Hepatocyte (in vitro differentiated cells): ENCODE data around the gene SAA1. TPM values are rescaled to one million over a fixed set of nuclear protein-coding genes. Genes with fewer than 3 reads are reported as not detected.

ENCODE experiments used
- DNase-seq: peaks from one replicate; pipeline ENCODE4 v3.0.0-alpha.2; 2016; ENCODE audit warnings: low spot score
- H2AFZ ChIP-seq: fragments of 200-600 bp; sonication (generic); 2 replicates; pipeline ENCODE4 v1.6.0; 2016; ENCODE audit warnings: antibody characterized with exemption, mild to moderate bottlenecking
- H3K27ac ChIP-seq: fragments of 200-600 bp; sonication (generic); 2 replicates; pipeline ENCODE4 v1.5.1; 2016; ENCODE audit warnings: mild to moderate bottlenecking
- H3K27me3 ChIP-seq: fragments of 200-600 bp; sonication (generic); 2 replicates; pipeline ENCODE4 v1.6.1; 2016
- H3K36me3 ChIP-seq: fragments of 200-600 bp; sonication (generic); replicated peaks from 2 replicates; pipeline ENCODE4 v1.5.1; 2016; ENCODE audit warnings: low read depth; ENCODE audit not compliant: insufficient read depth
- H3K4me1 ChIP-seq: fragments of 200-600 bp; sonication (generic); 2 replicates; pipeline ENCODE4 v1.5.1; 2016; ENCODE audit warnings: mild to moderate bottlenecking, moderate library complexity; ENCODE audit not compliant: insufficient read depth
- H3K4me2 ChIP-seq: fragments of 200-600 bp; sonication (generic); 2 replicates; pipeline ENCODE4 v1.6.0; 2016
- H3K4me3 ChIP-seq: fragments of 200-600 bp; sonication (generic); 2 replicates; pipeline ENCODE4 v1.5.1; 2016; ENCODE audit warnings: mild to moderate bottlenecking
- H3K79me2 ChIP-seq: fragments of 200-600 bp; sonication (generic); 2 replicates; pipeline ENCODE4 v1.6.0; 2017; ENCODE audit warnings: mild to moderate bottlenecking
- H3K9me2 ChIP-seq: fragments of 200-600 bp; sonication (generic); replicated peaks from 2 replicates; pipeline ENCODE4 v1.6.0; 2017; ENCODE audit warnings: mild to moderate bottlenecking; ENCODE audit not compliant: insufficient read depth
- H3K9me3 ChIP-seq: fragments of 200-600 bp; sonication (generic); 2 replicates; pipeline ENCODE4 v1.5.1; 2016; ENCODE audit warnings: low read depth, mild to moderate bottlenecking
- H4K20me1 ChIP-seq: fragments of 200-600 bp; sonication (generic); 2 replicates; pipeline ENCODE4 v1.6.0; 2016; ENCODE audit warnings: mild to moderate bottlenecking; ENCODE audit not compliant: insufficient read depth, poor library complexity, severe bottlenecking
- EZH2 ChIP-seq: fragments of 200-600 bp; sonication (generic); IDR thresholded peaks from 2 replicates; pipeline ENCODE4 v1.6.1; 2016; ENCODE audit warnings: antibody characterized with exemption, mild to moderate bottlenecking, borderline replicate concordance
- EZH2phosphoT487 ChIP-seq: fragments of 200-600 bp; sonication (generic); IDR thresholded peaks from one replicate; pipeline ENCODE4 v1.6.1; 2018; ENCODE audit warnings: antibody characterized with exemption, mild to moderate bottlenecking, low read depth, moderate library complexity; ENCODE audit not compliant: unreplicated experiment, severe bottlenecking
- WGBS: methylation state at CpG from one replicate; pipeline ENCODE4 v1.1.6; 2016; ENCODE audit warnings: low lambda C conversion rate; ENCODE audit errors: missing lambda C conversion rate; 5-methylcytosine and 5-hydroxymethylcytosine counted together
- polyA plus RNA-seq: library from polyadenylated mRNA; unstranded; fragments of >200 nt; fragmentation: Nextera tagmentation; extraction: Ambion mirVana; gene quantifications from 2 replicates; pipeline ENCODE4 v1.2.1, GENCODE V29; 2016
- total RNA-seq: library from RNA; depleted of rRNA; stranded (reverse); fragments of >200 nt; gene quantifications from 2 replicates; pipeline ENCODE4 v1.2.3, GENCODE V29; 2014
- TF ChIP-seq, protein P1 (sequence below): fragments of 200-600 bp; sonication (generic); IDR thresholded peaks from 2 replicates; pipeline ENCODE4 v1.5.1; 2016; ENCODE audit warnings: antibody characterized with exemption, mild to moderate bottlenecking; ENCODE audit not compliant: poor library complexity

Gene SAA1
- total and polyA plus RNA-seq, 2 experiments from 2014 or later = 153 to 2,093 TPM

DNA sequence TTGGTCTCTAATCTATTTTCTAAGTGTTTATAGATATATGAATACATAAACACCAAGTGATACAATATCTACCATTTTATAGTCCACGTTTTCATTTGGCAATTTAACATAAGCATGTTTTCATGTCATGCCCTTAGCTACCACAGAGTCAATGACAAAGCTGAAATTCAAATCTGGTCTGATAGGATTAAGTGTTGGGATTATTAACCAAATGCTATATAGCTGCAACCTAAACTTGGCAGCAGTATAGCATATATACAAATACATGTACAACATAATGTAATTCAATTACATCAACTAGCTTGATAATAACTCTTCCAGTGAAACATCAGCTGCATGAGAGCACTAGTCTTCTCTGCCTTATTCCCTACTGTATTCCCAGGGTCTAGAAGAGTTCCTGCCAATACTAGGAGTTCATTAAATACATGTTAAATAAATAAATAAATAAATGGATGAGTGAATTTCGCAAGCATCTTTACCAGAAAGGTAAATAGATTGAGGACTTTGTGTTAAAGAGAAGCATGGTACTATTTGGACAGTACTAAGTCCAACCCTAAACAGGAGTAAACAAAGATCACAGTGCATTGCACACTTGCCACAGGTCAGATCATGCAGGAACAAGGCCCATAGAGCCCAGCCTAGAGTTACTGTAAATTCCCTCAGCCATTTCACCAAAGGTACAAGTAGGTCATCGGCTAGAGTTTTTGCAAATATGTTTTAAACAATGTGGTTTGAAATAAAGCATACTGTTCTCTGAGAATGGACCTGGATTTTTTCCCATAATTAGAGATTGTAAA is 42.3 kb upstream of the SAA1 start:
- H3K4me3 ChIP-seq = no peak overlapping the region

DNA sequence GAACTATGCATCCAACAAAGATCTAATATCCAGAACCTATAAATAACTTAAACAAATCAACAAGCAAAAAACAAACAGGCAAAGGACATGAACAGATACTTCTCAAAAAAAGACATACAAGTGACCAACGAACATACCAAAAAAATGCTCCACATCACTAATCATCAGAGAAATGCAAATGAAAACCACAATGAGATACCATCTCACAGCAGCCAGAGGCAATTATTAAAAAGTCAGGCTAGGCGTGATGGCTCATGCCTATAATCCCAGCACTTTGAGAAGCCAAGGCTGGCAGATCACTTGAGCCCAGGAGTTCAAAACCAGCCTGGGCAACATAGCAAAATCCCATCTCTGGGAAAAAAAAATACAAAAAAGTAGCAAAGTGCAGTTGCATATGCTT is 40.2 kb upstream of the SAA1 start:
- TF ChIP-seq EZH2phosphoT487 = no peak
- TF ChIP-seq, protein P1, sequence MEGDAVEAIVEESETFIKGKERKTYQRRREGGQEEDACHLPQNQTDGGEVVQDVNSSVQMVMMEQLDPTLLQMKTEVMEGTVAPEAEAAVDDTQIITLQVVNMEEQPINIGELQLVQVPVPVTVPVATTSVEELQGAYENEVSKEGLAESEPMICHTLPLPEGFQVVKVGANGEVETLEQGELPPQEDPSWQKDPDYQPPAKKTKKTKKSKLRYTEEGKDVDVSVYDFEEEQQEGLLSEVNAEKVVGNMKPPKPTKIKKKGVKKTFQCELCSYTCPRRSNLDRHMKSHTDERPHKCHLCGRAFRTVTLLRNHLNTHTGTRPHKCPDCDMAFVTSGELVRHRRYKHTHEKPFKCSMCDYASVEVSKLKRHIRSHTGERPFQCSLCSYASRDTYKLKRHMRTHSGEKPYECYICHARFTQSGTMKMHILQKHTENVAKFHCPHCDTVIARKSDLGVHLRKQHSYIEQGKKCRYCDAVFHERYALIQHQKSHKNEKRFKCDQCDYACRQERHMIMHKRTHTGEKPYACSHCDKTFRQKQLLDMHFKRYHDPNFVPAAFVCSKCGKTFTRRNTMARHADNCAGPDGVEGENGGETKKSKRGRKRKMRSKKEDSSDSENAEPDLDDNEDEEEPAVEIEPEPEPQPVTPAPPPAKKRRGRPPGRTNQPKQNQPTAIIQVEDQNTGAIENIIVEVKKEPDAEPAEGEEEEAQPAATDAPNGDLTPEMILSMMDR = no peak
- no peak for TF ChIP-seq EZH2

More for the DNA sequence above, 42.3 kb upstream of the SAA1 start:
- peak overlapping the region; percentile 12 for H3K27ac ChIP-seq
- H3K79me2 ChIP-seq = no peaks in the 10 kb centered on the region
- no peaks in the 10 kb centered on the region for H3K36me3 ChIP-seq
- H3K27me3 ChIP-seq = no peaks in the 10 kb centered on the region
- TF ChIP-seq EZH2phosphoT487 = no peak
- no peak for TF ChIP-seq EZH2
- TF ChIP-seq, protein P1 = no peak
- H3K9me2 ChIP-seq = no peaks in the 10 kb centered on the region
- no peaks in the 10 kb centered on the region for H3K9me3 ChIP-seq
- H4K20me1 ChIP-seq = no peaks in the 10 kb centered on the region
- no peak overlapping the region for H2AFZ ChIP-seq
- DNase-seq = no peak
- no peaks in the 10 kb centered on the region for H3K4me1 ChIP-seq
- no peak overlapping the region for H3K4me2 ChIP-seq
- 70% methylated on average over 3 of the region's 3 CpGs for WGBS

DNA sequence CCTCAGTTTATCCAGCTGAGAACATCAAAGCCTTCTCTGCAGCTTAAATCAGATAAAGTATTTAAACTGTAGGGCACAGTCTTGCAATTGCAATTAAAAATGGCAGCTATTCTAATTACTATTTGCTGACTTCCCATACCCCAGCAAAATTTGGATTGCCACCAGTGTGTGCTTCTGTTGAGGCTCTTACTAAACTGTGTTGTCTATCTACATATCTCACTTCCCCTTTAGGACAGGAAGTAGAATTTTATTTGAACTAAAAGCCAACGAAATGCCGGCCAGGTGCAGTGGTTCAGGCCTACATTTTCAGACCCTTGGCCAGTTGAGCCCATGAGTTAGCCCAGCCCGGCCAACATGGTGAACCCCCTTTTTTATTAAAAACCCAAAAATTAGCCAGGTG is 36.6 kb upstream of the SAA1 start:
- no peaks in the 10 kb centered on the region for H3K79me2 ChIP-seq
- DNase-seq = no peak
- no peaks in the 10 kb centered on the region for H3K9me2 ChIP-seq
- no peaks in the 10 kb centered on the region for H3K9me3 ChIP-seq
- H4K20me1 ChIP-seq = no peaks in the 10 kb centered on the region
- H3K4me1 ChIP-seq = no peaks in the 10 kb centered on the region
- H3K4me2 ChIP-seq = no peak overlapping the region
- H3K27me3 ChIP-seq = no peaks in the 10 kb centered on the region
- H2AFZ ChIP-seq = no peak overlapping the region
- no peaks in the 10 kb centered on the region for H3K36me3 ChIP-seq
- TF ChIP-seq, protein P1 = no peak
- TF ChIP-seq EZH2phosphoT487 = no peak
- TF ChIP-seq EZH2 = no peak
- 86% methylated on average over 3 of the region's 3 CpGs for WGBS
- no peak overlapping the region for H3K4me3 ChIP-seq
- no peak overlapping the region for H3K27ac ChIP-seq

More for the DNA sequence above, 40.2 kb upstream of the SAA1 start:
- DNase-seq = no peak
- 66% methylated on average over 2 of the region's 2 CpGs for WGBS
- Histone ChIP-seq H3K27me3 (no peaks in the 10 kb centered on the region), H3K27ac (no peak overlapping the region), H2AFZ (no peak overlapping the region), H3K79me2 (no peaks in the 10 kb centered on the region), H3K4me1 (no peaks in the 10 kb centered on the region), H3K4me3 (no peak overlapping the region), H3K4me2 (no peak overlapping the region), H3K9me3 (no peaks in the 10 kb centered on the region), H3K36me3 (no peaks in the 10 kb centered on the region), H3K9me2 (no peaks in the 10 kb centered on the region), H4K20me1 (no peaks in the 10 kb centered on the region)
